ENCODE results near the gene BTG4.

BTG4 gene

GRCh38 chr11:111555255-111555654 lies 43.1 kb upstream of the BTG4 start:
- no peak overlapping the region for H3K4me3 ChIP-seq (ENCODE audit: low read depth in 1 of 2, low read length in 2 of 2)

GRCh38 chr11:111554532-111554931 lies 42.3 kb upstream of the BTG4 start:
- Histone ChIP-seq H3K9ac (ENCODE audit: low read depth, low read length) (no peak overlapping the region), H3K4me2 (ENCODE audit: insufficient read depth, low read length) (no peak overlapping the region), H3K9me3 (ENCODE audit: insufficient read depth, low read length, severe bottlenecking) (peaks cover 5% of the 10 kb centered on the region), H3K36me3 (ENCODE audit: insufficient read depth, low read length) (no peaks in the 10 kb centered on the region), H3K4me3 (ENCODE audit: low read depth in 1 of 2, low read length in 2 of 2) (no peak overlapping the region), H3K4me1 (ENCODE audit: insufficient read depth, low read length) (no peaks in the 10 kb centered on the region), H3K27me3 (ENCODE audit: insufficient read depth, low read length, poor library complexity) (peaks cover 8% of the 10 kb centered on the region), H3K27ac (ENCODE audit: low read length) (no peak overlapping the region), H2AFZ (ENCODE audit: low read depth, low read length) (no peak overlapping the region), H3K79me2 (ENCODE audit: insufficient read depth, low read length) (no peaks in the 10 kb centered on the region), H4K20me1 (ENCODE audit: insufficient read depth, low read length) (no peaks in the 10 kb centered on the region)
- DNase-seq = no peak
- no peak for ATAC-seq (ENCODE audit: insufficient read depth, low read depth)
- no peak for TF ChIP-seq CTCF (IDR thresholded peaks at IDR 0.05; ENCODE audit: borderline replicate concordance, extremely low read depth, low read length, poor library complexity, severe bottlenecking)

More at GRCh38 chr11:111555255-111555654, 43.1 kb upstream of the BTG4 start:
- ATAC-seq (ENCODE audit: insufficient read depth, low read depth) (no peak), DNase-seq (no peak)
- peaks cover 8% of the 10 kb centered on the region for H3K27me3 ChIP-seq (ENCODE audit: insufficient read depth, low read length, poor library complexity)
- H3K79me2 ChIP-seq (ENCODE audit: insufficient read depth, low read length) = no peaks in the 10 kb centered on the region
- H3K4me2 ChIP-seq (ENCODE audit: insufficient read depth, low read length) = no peak overlapping the region
- H3K27ac ChIP-seq (ENCODE audit: low read length) = no peak overlapping the region
- H4K20me1 ChIP-seq (ENCODE audit: insufficient read depth, low read length) = no peaks in the 10 kb centered on the region
- H3K9ac ChIP-seq (ENCODE audit: low read depth, low read length) = no peak overlapping the region
- no peak for TF ChIP-seq EZH2 (IDR thresholded peaks at IDR 0.05; ENCODE audit: borderline replicate concordance, low read depth, low read length, severe bottlenecking)
- TF ChIP-seq CTCF (IDR thresholded peaks at IDR 0.05; ENCODE audit: borderline replicate concordance, extremely low read depth, low read length, poor library complexity, severe bottlenecking) = no peak
- no peak overlapping the region for H2AFZ ChIP-seq (ENCODE audit: low read depth, low read length)
- H3K4me1 ChIP-seq (ENCODE audit: insufficient read depth, low read length) = no peaks in the 10 kb centered on the region
- H3K36me3 ChIP-seq (ENCODE audit: insufficient read depth, low read length) = no peaks in the 10 kb centered on the region
- peaks cover 5% of the 10 kb centered on the region for H3K9me3 ChIP-seq (ENCODE audit: insufficient read depth, low read length, severe bottlenecking)

GRCh38 chr11:111550258-111550657 lies 38.1 kb upstream of the BTG4 start:
- H3K4me3 ChIP-seq (ENCODE audit: low read depth in 1 of 2, low read length in 2 of 2) = no peak overlapping the region
- H3K79me2 ChIP-seq (ENCODE audit: insufficient read depth, low read length) = no peaks in the 10 kb centered on the region
- no peak for ATAC-seq (ENCODE audit: insufficient read depth, low read depth)
- no peak overlapping the region for H3K4me2 ChIP-seq (ENCODE audit: insufficient read depth, low read length)
- H3K9ac ChIP-seq (ENCODE audit: low read depth, low read length) = no peak overlapping the region
- no peaks in the 10 kb centered on the region for H3K4me1 ChIP-seq (ENCODE audit: insufficient read depth, low read length)
- no peaks in the 10 kb centered on the region for H4K20me1 ChIP-seq (ENCODE audit: insufficient read depth, low read length)
- no peak for TF ChIP-seq CTCF (IDR thresholded peaks at IDR 0.05; ENCODE audit: borderline replicate concordance, extremely low read depth, low read length, poor library complexity, severe bottlenecking)
- no peak for TF ChIP-seq EZH2 (IDR thresholded peaks at IDR 0.05; ENCODE audit: borderline replicate concordance, low read depth, low read length, severe bottlenecking)
- H3K27me3 ChIP-seq (ENCODE audit: insufficient read depth, low read length, poor library complexity) = peaks cover 9% of the 10 kb centered on the region
- H3K9me3 ChIP-seq (ENCODE audit: insufficient read depth, low read length, severe bottlenecking) = no peaks in the 10 kb centered on the region
- H2AFZ ChIP-seq (ENCODE audit: low read depth, low read length) = no peak overlapping the region
- H3K36me3 ChIP-seq (ENCODE audit: insufficient read depth, low read length) = no peaks in the 10 kb centered on the region
- no peak overlapping the region for H3K27ac ChIP-seq (ENCODE audit: low read length)
- no peak for DNase-seq

GRCh38 chr11:111549869-111550203 lies 37.6 kb upstream of the BTG4 start:
- Histone ChIP-seq H4K20me1 (ENCODE audit: insufficient read depth, low read length) (no peaks in the 10 kb centered on the region), H3K4me1 (ENCODE audit: insufficient read depth, low read length) (no peaks in the 10 kb centered on the region), H3K4me3 (ENCODE audit: low read depth in 1 of 2, low read length in 2 of 2) (no peak overlapping the region), H3K79me2 (ENCODE audit: insufficient read depth, low read length) (no peaks in the 10 kb centered on the region), H3K36me3 (ENCODE audit: insufficient read depth, low read length) (no peaks in the 10 kb centered on the region), H2AFZ (ENCODE audit: low read depth, low read length) (no peak overlapping the region), H3K27ac (ENCODE audit: low read length) (no peak overlapping the region), H3K4me2 (ENCODE audit: insufficient read depth, low read length) (no peak overlapping the region), H3K27me3 (ENCODE audit: insufficient read depth, low read length, poor library complexity) (peaks cover 13% of the 10 kb centered on the region), H3K9me3 (ENCODE audit: insufficient read depth, low read length, severe bottlenecking) (no peaks in the 10 kb centered on the region), H3K9ac (ENCODE audit: low read depth, low read length) (no peak overlapping the region)
- DNase-seq (no peak), ATAC-seq (ENCODE audit: insufficient read depth, low read depth) (no peak)
- TF ChIP-seq CTCF (IDR thresholded peaks at IDR 0.05; ENCODE audit: borderline replicate concordance, extremely low read depth, low read length, poor library complexity, severe bottlenecking) (no peak), EZH2 (IDR thresholded peaks at IDR 0.05; ENCODE audit: borderline replicate concordance, low read depth, low read length, severe bottlenecking) (no peak)

Measured in DND-41 (cell line).